ENCODE data around the gene IL17B. TPM values are rescaled to one million over a fixed set of nuclear protein-coding genes. Genes with fewer than 3 reads are reported as not detected.
A peak's percentile ranks its signal among the peaks of the same experiment; 100 is the strongest.

Gene IL17B
- total RNA-seq, 1 experiment from 2014 or later = not detected

GRCh38 chr5:149382517-149383220 lies 3.6 kb upstream of the IL17B start:
- peaks cover 15 to 21% of the 10 kb centered on the region in 2 experiments for H3K4me1 Mint-ChIP-seq
- Histone ChIP-seq H3K79me2 (ENCODE audit: insufficient read depth, low read length) (no peaks in the 10 kb centered on the region), H3T11ph (ENCODE audit: low read length) (no peak overlapping the region), H2AFZ (ENCODE audit: low read length) (no peak overlapping the region), H3K27ac (ENCODE audit: insufficient read length, low read depth, low read length) (no peak overlapping the region), H4K8ac (replicated peaks; ENCODE audit: insufficient read length, low read depth, low read length) (no peak overlapping the region), H3K79me1 (ENCODE audit: insufficient read depth, low read depth, low read length, poor library complexity, severe bottlenecking) (no peaks in the 10 kb centered on the region), H4K20me1 (ENCODE audit: control insufficient read depth, insufficient read depth, insufficient read length) (no peaks in the 10 kb centered on the region), H4K5ac (ENCODE audit: insufficient read length, low read depth, low read length) (no peak overlapping the region), H2BK12ac (ENCODE audit: insufficient read length, low read depth, low read length) (no peak overlapping the region), H2BK120ac (ENCODE audit: low read depth, low read length, poor library complexity, severe bottlenecking) (no peak overlapping the region), H2BK15ac (ENCODE audit: low read depth, low read length) (no peak overlapping the region), H3K56ac (ENCODE audit: insufficient read length, low read depth, low read length) (no peak overlapping the region), H3K27me3 (ENCODE audit: insufficient read depth, low read length) (no peaks in the 10 kb centered on the region; the same call in 1 of the 2 replicates), H3K23me2 (ENCODE audit: insufficient read length, low read depth, low read length, poor library complexity, severe bottlenecking) (no peaks in the 10 kb centered on the region), H3K9me3 (ENCODE audit: control insufficient read depth, low read depth, low read length) (no peaks in the 10 kb centered on the region), H2BK5ac (ENCODE audit: insufficient read length, low read length) (no peak overlapping the region), H2BK20ac (ENCODE audit: low read depth, low read length, poor library complexity, severe bottlenecking) (no peak overlapping the region), H2AK5ac (ENCODE audit: insufficient read length, low read length) (no peak overlapping the region), H3K4me1 (ENCODE audit: insufficient read depth, low read length) (no peaks in the 10 kb centered on the region), H3K9ac (ENCODE audit: extremely low read depth, insufficient read length, low read length) (no peak overlapping the region), H4K91ac (ENCODE audit: insufficient read length, low read depth, low read length) (no peak overlapping the region), H3K18ac (ENCODE audit: insufficient read length, low read depth, low read length) (no peak overlapping the region), H3K4me2 (ENCODE audit: insufficient read depth, insufficient read length, low read length) (no peak overlapping the region), H3K4ac (ENCODE audit: low read depth, low read length) (no peak overlapping the region), H3K14ac (ENCODE audit: insufficient read depth, low read length) (no peak overlapping the region), H3K23ac (ENCODE audit: insufficient read length, low read depth, low read length) (no peak overlapping the region)
- 0 out of 7 replicates have a peak overlapping the region, but pooled peaks of 1 of the 3 experiments have one; percentile 36 for H3K27ac Mint-ChIP-seq
- no peak for TF ChIP-seq CTCF (conservative IDR thresholded peaks at IDR 0.05)
- no peak for DNase-seq
- H3K9me3 Mint-ChIP-seq = no peaks in the 10 kb centered on the region; a peak in 1 of 5 replicates
- no peak overlapping the region for H3K4me3 Mint-ChIP-seq
- no peaks in the 10 kb centered on the region for H3K27me3 Mint-ChIP-seq (ENCODE audit: low read depth)
- no peaks in the 10 kb centered on the region; a peak in 1 of 7 replicates for H3K36me3 Mint-ChIP-seq (ENCODE audit: insufficient read depth in 1 of 3, low read depth in 3 of 3)
- WGBS (ENCODE audit: extremely low coverage, insufficient read length, low lambda C conversion rate) = no CpG with 5 or more reads among the region's 12 CpGs

Data from H9 (cell line).